Activated T-cell treated with anti-CD3 and anti-CD28 coated beads, Interleukin-2, amount 50 U/mL, for 72 hours (primary cell): ENCODE data around the gene C7. TPM values are rescaled to one million over a fixed set of nuclear protein-coding genes. Genes with fewer than 3 reads are reported as not detected.

Experiments used
- ATAC-seq, 2 donors: fragments of 150-1000 bp; cut with Tn5 transposase; replicated peaks in 1 of 2; 2 replicates each; pipeline ENCODE4 v1.10.0; 2021; ENCODE audit warnings: moderate library complexity in 2 of 2, mild to moderate bottlenecking in 1 of 2
- DNase-seq, 2 donors: peaks; one replicate each; pipeline ENCODE4 v3.0.0; 2021 to 2022; ENCODE audit warnings: mixed read lengths in 1 of 2
- H3K27ac Mint-ChIP-seq: one replicate; pipeline ENCODE4 v1.8.0; 2022; ENCODE audit warnings: mild to moderate bottlenecking, moderate library complexity, mixed read lengths
- H3K27me3 Mint-ChIP-seq: one replicate; pipeline ENCODE4 v1.8.0; 2022; ENCODE audit warnings: low read depth, mixed read lengths
- H3K36me3 Mint-ChIP-seq, 2 donors: one replicate each; pipeline ENCODE4 v1.8.0; 2022; ENCODE audit warnings: mixed read lengths in 2 of 2, mild to moderate bottlenecking in 1 of 2; ENCODE audit not compliant: insufficient read depth in 2 of 2
- H3K4me1 Mint-ChIP-seq: one replicate; pipeline ENCODE4 v1.8.0; 2022; ENCODE audit warnings: low read depth, mixed read lengths
- H3K4me3 Mint-ChIP-seq, 2 donors: one replicate each; pipeline ENCODE4 v1.8.0; 2022; ENCODE audit warnings: mild to moderate bottlenecking in 2 of 2, mixed read lengths in 2 of 2, moderate library complexity in 2 of 2
- H3K9me3 Mint-ChIP-seq, 2 donors: one replicate each; pipeline ENCODE4 v1.8.0; 2022; ENCODE audit warnings: mixed read lengths in 2 of 2
- total RNA-seq, 2 donors: library from RNA; stranded (reverse); gene quantifications; one replicate each; pipeline ENCODE4 v1.2.3, GENCODE V29; 2022

Gene C7
- total RNA-seq, 2 donors from 2014 or later = not detected

GRCh38 chr5:40986666-40987065 is 77.4 kb downstream of the C7 start:
- Mint-ChIP-seq H3K27me3 (no peaks in the 10 kb centered on the region), H3K9me3 (peaks cover 2 to 4% of the 10 kb centered on the region in 2 donors), H3K4me3 (no peak overlapping the region), H3K27ac (no peak overlapping the region), H3K4me1 (no peaks in the 10 kb centered on the region), H3K36me3 (no peaks in the 10 kb centered on the region)
- DNase-seq (no peak), ATAC-seq (no peak)

- Mint-ChIP-seq H3K36me3 (no peaks in the 10 kb centered on the region), H3K27me3 (no peaks in the 10 kb centered on the region), H3K4me3 (no peak overlapping the region), H3K27ac (no peak overlapping the region), H3K9me3 (peaks cover 2 to 4% of the 10 kb centered on the region in 2 donors), H3K4me1 (no peaks in the 10 kb centered on the region)
- DNase-seq = no peak
- ATAC-seq = no peak
These were observed 78.1 kb downstream of the C7 start for GRCh38 chr5:40987349-40987748.

- Mint-ChIP-seq H3K27me3 (no peaks in the 10 kb centered on the region), H3K27ac (no peak overlapping the region), H3K4me1 (no peaks in the 10 kb centered on the region), H3K36me3 (no peaks in the 10 kb centered on the region), H3K4me3 (no peak overlapping the region), H3K9me3 (peaks cover 2 to 4% of the 10 kb centered on the region in 2 donors)
- DNase-seq = no peak
- ATAC-seq = no peak
These were observed 79.6 kb downstream of the C7 start for GRCh38 chr5:40988746-40989510.

DNA sequence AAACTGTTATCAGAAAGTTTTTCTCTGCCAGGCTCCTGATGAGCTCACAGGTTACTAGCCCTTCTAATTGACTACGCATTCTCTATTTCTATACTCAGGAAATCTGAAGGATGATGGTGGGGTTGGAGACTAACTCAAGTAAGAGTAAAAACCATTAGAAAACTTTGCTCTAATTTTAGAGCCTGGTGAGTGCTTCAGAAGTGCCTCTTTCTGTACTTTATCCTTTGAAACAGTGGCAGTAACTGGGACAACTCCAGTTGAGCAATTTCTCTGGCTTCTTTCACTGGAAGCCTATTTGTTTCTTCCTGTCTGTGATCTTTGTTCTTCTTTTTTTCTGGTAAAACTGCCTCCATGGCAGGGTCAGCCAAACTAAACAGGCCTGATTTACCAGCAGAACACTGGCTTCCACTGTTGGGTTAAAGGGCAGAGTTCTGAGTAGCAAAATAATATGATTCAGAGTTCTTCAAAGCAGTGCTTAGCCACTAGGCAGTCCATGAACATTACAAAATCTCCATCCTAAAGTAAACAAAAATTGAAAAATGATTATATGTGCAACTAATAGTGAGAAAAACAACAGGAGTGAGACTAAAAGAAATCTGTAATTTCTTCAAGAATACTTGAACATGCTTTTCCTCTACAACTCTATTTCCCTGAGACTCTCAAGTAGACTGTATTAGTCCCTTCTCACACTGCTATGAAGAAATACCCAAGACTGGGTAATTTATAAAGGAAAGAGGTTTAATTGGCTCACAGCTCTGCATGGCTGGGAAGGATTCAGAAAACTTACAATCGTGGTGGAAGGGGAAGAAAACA is 82.1 kb downstream of the C7 start:
- no peak overlapping the region for H3K4me3 Mint-ChIP-seq
- H3K27ac Mint-ChIP-seq = no peak overlapping the region
- ATAC-seq = no peak
- no peak for DNase-seq
- H3K9me3 Mint-ChIP-seq = peaks cover 2 to 4% of the 10 kb centered on the region in 2 donors
- H3K4me1 Mint-ChIP-seq = no peaks in the 10 kb centered on the region
- no peaks in the 10 kb centered on the region for H3K36me3 Mint-ChIP-seq
- no peaks in the 10 kb centered on the region for H3K27me3 Mint-ChIP-seq

DNA sequence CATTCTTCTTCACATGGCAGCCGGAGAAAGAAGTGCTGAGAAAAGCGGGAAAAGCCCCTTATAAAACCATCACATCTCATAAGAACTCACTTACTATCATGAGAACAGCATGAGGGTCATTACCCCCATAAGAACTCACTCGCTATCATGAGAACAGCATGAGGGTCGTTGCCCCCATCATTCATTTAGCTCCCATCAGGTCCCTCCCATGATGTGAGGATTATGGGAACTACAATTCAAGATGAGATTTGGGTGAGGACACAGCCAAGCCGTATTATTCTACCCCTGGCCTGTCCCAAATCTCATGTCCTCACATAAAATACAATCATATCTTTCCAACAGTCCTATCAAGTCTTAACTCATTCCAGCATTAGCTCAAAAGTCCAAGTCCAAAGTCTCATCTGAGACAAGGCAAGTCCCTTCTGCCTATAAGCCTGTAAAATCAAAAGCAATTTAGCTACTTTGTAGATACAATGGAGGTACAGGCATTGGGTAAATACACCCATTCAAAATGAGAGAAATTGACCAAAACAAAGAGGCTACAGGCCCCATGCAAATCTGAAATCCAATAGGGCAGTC is 82.8 kb downstream of the C7 start:
- Mint-ChIP-seq H3K9me3 (peaks cover 2% of the 10 kb centered on the region in 2 donors), H3K27me3 (no peaks in the 10 kb centered on the region), H3K4me1 (no peaks in the 10 kb centered on the region), H3K4me3 (no peak overlapping the region), H3K36me3 (no peaks in the 10 kb centered on the region), H3K27ac (no peak overlapping the region)
- ATAC-seq (no peak), DNase-seq (no peak)

GRCh38 chr5:40995801-40996586 is 86.7 kb downstream of the C7 start:
- H3K9me3 Mint-ChIP-seq = no peaks in the 10 kb centered on the region
- H3K27ac Mint-ChIP-seq = no peak overlapping the region
- no peaks in the 10 kb centered on the region for H3K4me1 Mint-ChIP-seq
- ATAC-seq = no peak
- peaks cover 10% of the 10 kb centered on the region for H3K27me3 Mint-ChIP-seq
- H3K36me3 Mint-ChIP-seq = no peaks in the 10 kb centered on the region
- no peak overlapping the region for H3K4me3 Mint-ChIP-seq
- no peak for DNase-seq

- no peaks in the 10 kb centered on the region for H3K36me3 Mint-ChIP-seq
These were observed 89.8 kb downstream of the C7 start for GRCh38 chr5:40999142-40999541.

DNA sequence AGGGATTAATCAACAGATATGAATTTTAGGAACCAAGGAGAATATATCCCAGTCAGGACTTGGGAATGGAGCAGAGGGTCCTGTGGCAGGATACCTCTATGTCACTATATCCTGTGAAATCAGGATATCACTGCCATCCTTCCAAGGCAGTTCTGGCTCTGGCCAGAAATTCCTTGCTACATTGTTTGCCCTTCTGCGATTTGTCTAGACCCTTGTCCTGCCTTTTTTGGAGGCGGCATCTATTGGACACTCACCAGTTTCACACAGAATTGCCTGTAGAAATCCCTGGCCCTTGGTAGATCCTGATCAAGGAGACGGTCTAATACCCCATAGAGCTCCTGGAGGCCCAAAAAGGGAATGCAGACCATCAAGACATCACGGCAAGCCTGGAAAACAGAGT is 90.7 kb downstream of the C7 start:
- H3K27ac Mint-ChIP-seq = no peak overlapping the region
- H3K4me1 Mint-ChIP-seq = no peaks in the 10 kb centered on the region
- H3K27me3 Mint-ChIP-seq = peaks cover 10% of the 10 kb centered on the region
- no peaks in the 10 kb centered on the region for H3K9me3 Mint-ChIP-seq
- H3K36me3 Mint-ChIP-seq = no peaks in the 10 kb centered on the region
- no peak overlapping the region for H3K4me3 Mint-ChIP-seq
- ATAC-seq (no peak), DNase-seq (no peak)

More at GRCh38 chr5:40999142-40999541, 89.8 kb downstream of the C7 start:
- ATAC-seq (no peak), DNase-seq (no peak)
- Mint-ChIP-seq H3K4me1 (no peaks in the 10 kb centered on the region), H3K4me3 (no peak overlapping the region), H3K27ac (no peak overlapping the region), H3K27me3 (peaks cover 10% of the 10 kb centered on the region), H3K9me3 (no peaks in the 10 kb centered on the region)

DNA sequence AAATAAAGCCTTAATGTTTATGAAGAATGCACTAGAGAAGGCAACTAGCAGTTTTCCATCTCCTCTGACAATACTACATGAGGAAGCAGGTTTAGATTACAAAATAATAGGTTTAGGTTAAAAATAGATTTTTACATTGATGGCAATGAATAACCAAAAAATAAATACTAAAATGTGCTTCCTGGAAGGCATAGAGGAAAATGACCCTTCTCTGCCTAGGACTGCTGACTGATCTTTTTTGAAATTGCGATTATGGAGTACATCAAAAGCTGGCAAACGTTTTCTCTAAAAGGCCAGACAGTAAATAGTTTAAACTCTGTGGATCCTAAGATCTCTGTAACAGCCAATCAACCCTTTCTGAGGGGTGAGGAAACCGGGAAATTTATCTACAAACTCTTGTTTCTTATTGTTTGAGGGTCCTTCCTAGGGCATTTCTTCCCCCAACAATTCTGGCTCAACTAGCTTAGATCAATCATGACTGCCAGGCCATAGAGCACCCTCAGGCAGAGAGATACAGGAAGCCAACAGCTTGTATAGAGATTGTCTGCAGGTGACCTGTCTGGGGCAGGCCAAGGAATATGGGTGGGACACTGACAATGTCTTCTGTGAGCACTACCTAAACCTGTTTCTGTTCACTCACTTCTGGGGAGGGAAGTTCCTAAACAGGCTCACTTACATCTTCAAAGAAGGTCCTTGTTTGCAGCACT is 94.5 kb downstream of the C7 start:
- Mint-ChIP-seq H3K4me3 (no peak overlapping the region), H3K9me3 (no peaks in the 10 kb centered on the region), H3K36me3 (no peaks in the 10 kb centered on the region), H3K4me1 (no peaks in the 10 kb centered on the region), H3K27me3 (peaks cover 6% of the 10 kb centered on the region), H3K27ac (no peak overlapping the region)
- ATAC-seq (no peak), DNase-seq (no peak)

DNA sequence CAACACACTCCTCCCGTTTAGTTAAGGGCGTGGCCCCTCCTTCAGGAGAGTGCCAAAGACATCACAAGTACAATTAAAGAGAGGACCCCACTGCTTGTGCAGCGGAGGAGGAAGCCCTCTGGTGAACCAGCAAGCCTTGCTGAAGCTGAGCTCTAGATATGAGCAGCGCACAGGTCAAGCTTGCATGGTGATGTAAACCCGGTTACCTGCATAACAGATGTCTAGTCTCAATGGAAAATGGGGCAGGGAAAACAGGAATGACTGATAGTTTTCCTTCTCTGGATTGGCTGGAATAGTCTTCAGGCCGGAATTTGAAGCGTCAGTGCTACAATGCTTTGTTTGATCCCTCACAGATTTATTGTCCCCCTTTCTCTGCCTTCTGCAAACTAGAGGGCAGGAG is 95.6 kb downstream of the C7 start:
- H3K9me3 Mint-ChIP-seq = no peaks in the 10 kb centered on the region
- no peaks in the 10 kb centered on the region for H3K36me3 Mint-ChIP-seq
- H3K27ac Mint-ChIP-seq = no peak overlapping the region
- no peak overlapping the region for H3K4me3 Mint-ChIP-seq
- DNase-seq (no peak), ATAC-seq (no peak)
- H3K4me1 Mint-ChIP-seq = no peaks in the 10 kb centered on the region
- no peaks in the 10 kb centered on the region for H3K27me3 Mint-ChIP-seq

GRCh38 chr5:41009232-41009631 is 99.9 kb downstream of the C7 start:
- Mint-ChIP-seq H3K27me3 (no peaks in the 10 kb centered on the region), H3K4me1 (no peaks in the 10 kb centered on the region), H3K36me3 (no peaks in the 10 kb centered on the region), H3K4me3 (no peak overlapping the region), H3K27ac (no peak overlapping the region), H3K9me3 (no peaks in the 10 kb centered on the region)
- no peak for DNase-seq
- ATAC-seq = no peak

DNA sequence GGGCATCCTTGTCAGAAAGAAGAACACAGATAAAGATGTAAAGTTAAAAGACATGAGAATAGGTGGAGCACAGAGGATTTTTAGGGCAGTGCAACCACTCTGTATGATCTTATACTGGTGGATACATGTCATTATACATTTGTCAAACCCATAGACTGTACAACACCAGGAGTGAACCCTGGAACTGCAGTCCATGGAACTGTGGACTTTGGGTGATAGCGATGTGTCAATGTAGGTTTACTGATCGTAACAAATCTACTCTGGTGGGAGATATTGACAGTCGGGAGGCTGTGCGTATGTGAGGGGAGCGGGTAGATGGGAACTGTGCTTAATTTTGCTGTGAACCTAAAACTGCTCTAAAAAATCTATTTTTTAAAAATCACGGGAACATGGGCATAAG is 101.3 kb downstream of the C7 start:
- no peak for DNase-seq
- Mint-ChIP-seq H3K27ac (no peak overlapping the region), H3K27me3 (no peaks in the 10 kb centered on the region), H3K4me1 (no peaks in the 10 kb centered on the region), H3K4me3 (no peak overlapping the region), H3K9me3 (no peaks in the 10 kb centered on the region), H3K36me3 (no peaks in the 10 kb centered on the region)
- no peak for ATAC-seq
